LNCAP (cell line): Measurements from ENCODE around the gene TMEM185B.

ENCODE experiments used
- TF ChIP-seq, protein P1 (sequence below): fragments of 450-650 bp; IDR thresholded peaks from 2 replicates; pipeline ENCODE4 v1.5.1; 2017; ENCODE audit warnings: mild to moderate bottlenecking

Gene TMEM185B

GRCh38 chr2:120182019-120182560 is 41.1 kb downstream of the TMEM185B start:
- TF ChIP-seq, protein P1, sequence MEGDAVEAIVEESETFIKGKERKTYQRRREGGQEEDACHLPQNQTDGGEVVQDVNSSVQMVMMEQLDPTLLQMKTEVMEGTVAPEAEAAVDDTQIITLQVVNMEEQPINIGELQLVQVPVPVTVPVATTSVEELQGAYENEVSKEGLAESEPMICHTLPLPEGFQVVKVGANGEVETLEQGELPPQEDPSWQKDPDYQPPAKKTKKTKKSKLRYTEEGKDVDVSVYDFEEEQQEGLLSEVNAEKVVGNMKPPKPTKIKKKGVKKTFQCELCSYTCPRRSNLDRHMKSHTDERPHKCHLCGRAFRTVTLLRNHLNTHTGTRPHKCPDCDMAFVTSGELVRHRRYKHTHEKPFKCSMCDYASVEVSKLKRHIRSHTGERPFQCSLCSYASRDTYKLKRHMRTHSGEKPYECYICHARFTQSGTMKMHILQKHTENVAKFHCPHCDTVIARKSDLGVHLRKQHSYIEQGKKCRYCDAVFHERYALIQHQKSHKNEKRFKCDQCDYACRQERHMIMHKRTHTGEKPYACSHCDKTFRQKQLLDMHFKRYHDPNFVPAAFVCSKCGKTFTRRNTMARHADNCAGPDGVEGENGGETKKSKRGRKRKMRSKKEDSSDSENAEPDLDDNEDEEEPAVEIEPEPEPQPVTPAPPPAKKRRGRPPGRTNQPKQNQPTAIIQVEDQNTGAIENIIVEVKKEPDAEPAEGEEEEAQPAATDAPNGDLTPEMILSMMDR, result no peak

- TF ChIP-seq, protein P1, result no peak
Measured at GRCh38 chr2:120180066-120180465, 43.1 kb downstream of the TMEM185B start.

GRCh38 chr2:120179396-120179795 is 43.8 kb downstream of the TMEM185B start:
- TF ChIP-seq, protein P1, result no peak

DNA sequence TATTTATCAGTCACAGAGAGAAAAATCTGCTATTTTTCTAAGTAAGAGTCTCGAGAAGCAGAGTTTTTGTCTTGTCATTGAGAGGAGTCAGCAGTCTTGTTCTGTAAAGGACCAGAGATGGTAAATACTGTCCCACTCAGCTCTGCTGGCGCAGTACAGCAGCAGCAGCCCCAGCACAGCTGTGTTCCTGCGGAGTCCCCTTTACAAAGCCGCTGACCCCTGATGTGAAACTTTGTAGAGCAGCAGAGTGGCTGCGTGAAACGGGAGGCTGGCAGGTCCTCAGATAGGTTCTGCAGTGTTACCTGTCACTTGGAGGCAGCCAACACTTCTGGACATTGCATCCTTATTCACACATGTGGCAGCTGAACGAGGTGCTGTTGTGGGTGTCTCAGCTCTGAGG is 45.2 kb downstream of the TMEM185B start:
- TF ChIP-seq, protein P1, result no peak

GRCh38 chr2:120177001-120177621 is 46.1 kb downstream of the TMEM185B start:
- TF ChIP-seq, protein P1, result no peak

DNA sequence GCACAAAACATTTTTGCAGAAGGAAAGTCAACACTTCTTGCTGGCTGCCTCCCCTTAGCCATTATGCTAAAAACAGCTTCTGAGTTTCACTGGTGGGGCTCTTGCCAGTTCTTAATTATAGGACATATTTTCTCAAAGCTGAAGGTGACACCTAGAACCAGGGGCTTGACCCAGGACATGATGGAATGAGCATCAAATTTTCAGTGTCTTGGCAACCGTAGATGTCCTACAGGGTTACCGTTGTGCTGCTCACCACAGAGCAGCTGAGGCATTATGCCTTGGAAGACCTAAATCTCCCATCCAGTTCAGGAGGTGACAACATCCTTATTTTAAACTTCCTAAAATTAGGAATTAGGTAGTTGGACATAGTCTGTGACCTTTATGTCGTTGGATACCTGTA is 46.7 kb downstream of the TMEM185B start:
- TF ChIP-seq, protein P1, result no peak

- TF ChIP-seq, protein P1, result peak; percentile 61
Measured at GRCh38 chr2:120174963-120175581, 48.1 kb downstream of the TMEM185B start.
